OCI-LY1 (cell line): Measurements from ENCODE around the gene NDRG2.

Experiments used
- EZH2 ChIP-seq: fragments of 200-600 bp; sonication (generic), shearing (Covaris generic); IDR thresholded peaks from 2 replicates; pipeline ENCODE4 v1.8.0; 2017; ENCODE audit warnings: borderline replicate concordance, mixed run types, mild to moderate bottlenecking, antibody characterized with exemption, low read length, moderate library complexity, mixed read lengths
- TF ChIP-seq, protein P1 (sequence below): fragments of 200-600 bp; sonication (generic), shearing (Covaris generic); IDR thresholded peaks from 2 replicates; pipeline ENCODE4 v1.5.1; 2017; ENCODE audit warnings: mild to moderate bottlenecking, antibody characterized with exemption, low read length, moderate library complexity, mixed read lengths

DNA sequence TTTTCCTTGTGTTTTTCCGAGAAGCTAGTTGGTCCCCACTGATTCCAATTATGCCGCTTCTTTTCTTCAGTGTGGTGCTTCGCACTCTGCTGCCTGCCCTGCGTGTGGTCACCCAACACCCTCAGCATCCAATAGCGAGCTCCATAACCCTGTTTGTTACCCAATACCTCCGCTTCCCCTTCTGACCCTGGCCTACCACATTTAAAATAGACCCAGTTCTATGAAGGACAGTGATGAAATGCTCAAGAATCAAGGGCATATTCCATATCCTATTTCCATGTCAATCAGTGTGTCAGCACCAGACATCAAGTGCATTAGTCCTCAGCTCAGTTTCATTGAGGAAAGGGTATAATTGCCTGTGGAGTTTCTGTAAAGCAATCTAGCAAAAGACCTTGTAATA lies 9.5 kb downstream of the NDRG2 start:
- TF ChIP-seq, protein P1, sequence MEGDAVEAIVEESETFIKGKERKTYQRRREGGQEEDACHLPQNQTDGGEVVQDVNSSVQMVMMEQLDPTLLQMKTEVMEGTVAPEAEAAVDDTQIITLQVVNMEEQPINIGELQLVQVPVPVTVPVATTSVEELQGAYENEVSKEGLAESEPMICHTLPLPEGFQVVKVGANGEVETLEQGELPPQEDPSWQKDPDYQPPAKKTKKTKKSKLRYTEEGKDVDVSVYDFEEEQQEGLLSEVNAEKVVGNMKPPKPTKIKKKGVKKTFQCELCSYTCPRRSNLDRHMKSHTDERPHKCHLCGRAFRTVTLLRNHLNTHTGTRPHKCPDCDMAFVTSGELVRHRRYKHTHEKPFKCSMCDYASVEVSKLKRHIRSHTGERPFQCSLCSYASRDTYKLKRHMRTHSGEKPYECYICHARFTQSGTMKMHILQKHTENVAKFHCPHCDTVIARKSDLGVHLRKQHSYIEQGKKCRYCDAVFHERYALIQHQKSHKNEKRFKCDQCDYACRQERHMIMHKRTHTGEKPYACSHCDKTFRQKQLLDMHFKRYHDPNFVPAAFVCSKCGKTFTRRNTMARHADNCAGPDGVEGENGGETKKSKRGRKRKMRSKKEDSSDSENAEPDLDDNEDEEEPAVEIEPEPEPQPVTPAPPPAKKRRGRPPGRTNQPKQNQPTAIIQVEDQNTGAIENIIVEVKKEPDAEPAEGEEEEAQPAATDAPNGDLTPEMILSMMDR, result no peak
- TF ChIP-seq EZH2, result no peak
